Hepatocyte (in vitro differentiated cells): ENCODE measurements around the gene ZNF862.

Source experiments
- CTCF ChIP-seq: fragments of 200-600 bp; sonication (generic); IDR thresholded peaks from 2 replicates; pipeline ENCODE4 v1.5.1; 2016; ENCODE audit warnings: antibody characterized with exemption, mild to moderate bottlenecking; ENCODE audit not compliant: poor library complexity
- EZH2 ChIP-seq: fragments of 200-600 bp; sonication (generic); IDR thresholded peaks from 2 replicates; pipeline ENCODE4 v1.6.1; 2016; ENCODE audit warnings: antibody characterized with exemption, mild to moderate bottlenecking, borderline replicate concordance
- EZH2phosphoT487 ChIP-seq: fragments of 200-600 bp; sonication (generic); IDR thresholded peaks from one replicate; pipeline ENCODE4 v1.6.1; 2018; ENCODE audit warnings: antibody characterized with exemption, mild to moderate bottlenecking, low read depth, moderate library complexity; ENCODE audit not compliant: unreplicated experiment, severe bottlenecking

GRCh38 chr7:149873074-149873969, 35.1 kb downstream of the ZNF862 start, which contains the start of gene ATP6V0E2:
- TF ChIP-seq CTCF (no peak), EZH2 (no peak), EZH2phosphoT487 (no peak)
